K562 (cell line): Measurements from ENCODE around the gene TLR6. TPM values are rescaled to one million over a fixed set of nuclear protein-coding genes. Genes with fewer than 3 reads are reported as not detected.

ENCODE experiments used
- ATAC-seq: fragments of 200-7000 bp; cut with Tn5 transposase; 3 replicates; pipeline ENCODE4 v1.9.1; 2020; ENCODE audit warnings: moderate library complexity
- BruUV-seq: library from RNA; stranded (reverse); fragments of 400-500 nt; replicated peaks from 2 replicates; lab custom pipeline; 2021; lab: Mats Ljungman, UMichigan
- CTCF ChIA-PET: fragments of 300-600 bp; formaldehyde crosslinking; extraction: SDS; loops from one replicate; lab custom pipeline; 2021; ENCODE audit warnings: low intra/inter-chr PET ratio; lab: Yijun Ruan, JAX
- POLR2A ChIA-PET: fragments of 300-600, 350-650 bp; sonication (Branson Sonifier 250); formaldehyde crosslinking; extraction: SDS; loops from one replicate; lab custom pipeline; 2021; ENCODE audit warnings: antibody characterized with exemption, inconsistent platforms; lab: Yijun Ruan, JAX
- DNase-seq, 4 experiments: peaks; one replicate each; pipeline versions ENCODE4 v3.0.0 to v3.0.0-alpha.2; 2011 to 2018; ENCODE audit warnings: low spot score in 3 of 4, mixed read lengths in 3 of 4; ENCODE audit errors: extremely low read depth in 1 of 4
- FAIRE-seq: peaks from 2 replicates; lab custom pipeline; 2011; peaks lifted over from hg19 to GRCh38; lab: Jason Lieb, UNC
- H2AFZ ChIP-seq: 2 replicates; pipeline ENCODE4 v1.6.0; 2011; ENCODE audit warnings: low read depth, low read length, control low read depth, inconsistent platforms
- H3K27ac ChIP-seq: fragments of 200-600 bp; 3 replicates; pipeline ENCODE4 v1.8.0; 2011; ENCODE audit warnings: low read depth, mild to moderate bottlenecking, control low read depth, inconsistent platforms, low read length, moderate library complexity, mixed read lengths; ENCODE audit errors: extremely low read depth
- H3K27me3 ChIP-seq, 2 experiments: fragments of 300-600 bp in 1 of 2; 2 replicates in 1 of 2; 3 replicates in 1 of 2; pipeline versions ENCODE4 v1.6.0 to v1.8.0; 2011; ENCODE audit warnings: inconsistent platforms in 2 of 2, low read length in 2 of 2, mild to moderate bottlenecking in 1 of 2, mixed read lengths in 1 of 2, moderate library complexity in 1 of 2; ENCODE audit not compliant: control insufficient read depth in 2 of 2, insufficient read depth in 2 of 2
- H3K36me3 ChIP-seq: fragments of 300-600 bp; 3 replicates; pipeline ENCODE4 v1.8.0; 2011; ENCODE audit warnings: mild to moderate bottlenecking, low read length, inconsistent platforms; ENCODE audit not compliant: control insufficient read depth, insufficient read depth
- H3K4me1 ChIP-seq, 2 experiments: fragments of 200-600 bp in 1 of 2; replicated peaks in 1 of 2; 2 replicates in 1 of 2; 3 replicates in 1 of 2; pipeline versions ENCODE4 v1.5.1 to v1.8.0; 2011; ENCODE audit warnings: inconsistent platforms in 2 of 2, low read length in 2 of 2, mild to moderate bottlenecking in 1 of 2, mixed read lengths in 1 of 2, moderate library complexity in 1 of 2; ENCODE audit not compliant: control insufficient read depth in 2 of 2, insufficient read depth in 2 of 2
- H3K4me2 ChIP-seq: 2 replicates; pipeline ENCODE4 v1.6.1; 2011; ENCODE audit warnings: low read length, control low read depth, inconsistent platforms, mixed read lengths; ENCODE audit not compliant: insufficient read depth
- H3K4me3 ChIP-seq: fragments of 200-600 bp; sonication (generic), shearing (Covaris generic); 2 replicates; pipeline ENCODE4 v1.5.1; 2016; ENCODE audit warnings: control low read depth, inconsistent platforms
- H3K79me2 ChIP-seq: fragments of 200-600 bp; 3 replicates; pipeline ENCODE4 v1.8.0; 2011; ENCODE audit warnings: low read length, inconsistent platforms; ENCODE audit not compliant: control insufficient read depth, insufficient read depth
- H3K9ac ChIP-seq, 2 experiments: 2 replicates each; pipeline versions ENCODE4 v1.6.0 to v1.6.1; 2011; ENCODE audit warnings: low read depth in 2 of 2, low read length in 2 of 2, control low read depth in 1 of 2, inconsistent platforms in 1 of 2, mild to moderate bottlenecking in 1 of 2, mixed read lengths in 1 of 2; ENCODE audit not compliant: insufficient read depth in 1 of 2
- H3K9me1 ChIP-seq: one replicate; pipeline ENCODE4 v1.6.0; 2011; ENCODE audit warnings: inconsistent platforms, mild to moderate bottlenecking, low read length, moderate library complexity; ENCODE audit not compliant: control insufficient read depth, insufficient read depth
- H3K9me3 ChIP-seq: replicated peaks from 2 replicates; pipeline ENCODE4 v1.5.1; 2011; ENCODE audit warnings: low read depth, low read length, inconsistent platforms; ENCODE audit not compliant: control insufficient read depth, insufficient read depth
- H4K20me1 ChIP-seq: replicated peaks from 2 replicates; pipeline ENCODE4 v1.6.1; 2011; ENCODE audit warnings: low read length, inconsistent platforms, mixed read lengths; ENCODE audit not compliant: control insufficient read depth, insufficient read depth
- CTBP1 ChIP-seq: fragments of 450-650 bp; IDR thresholded peaks from 2 replicates; pipeline ENCODE4 v1.6.1; 2016; ENCODE audit warnings: borderline replicate concordance
- FOXK2 ChIP-seq, 2 experiments: fragments of 450-650 bp; IDR thresholded peaks in 1 of 2; conservative IDR thresholded peaks in 1 of 2; 2 replicates each; pipeline ENCODE4 v1.6.1; 2016; ENCODE audit warnings: low read depth in 2 of 2, mild to moderate bottlenecking in 1 of 2
- IFI16 ChIP-seq: fragments of 250-450 bp; sonication (Bioruptor Pico); IDR thresholded peaks from 2 replicates; pipeline ENCODE4 v2.1.2; 2022; ENCODE audit warnings: mild to moderate bottlenecking, inconsistent platforms
- KLF1 ChIP-seq: fragments of 450-650 bp; IDR thresholded peaks from 2 replicates; pipeline ENCODE4 v1.6.1; 2016; ENCODE audit warnings: missing genetic modification characterization, missing compliant biosample characterization
- NFIX ChIP-seq: fragments of 250-450 bp; sonication (Bioruptor Pico); IDR thresholded peaks from 2 replicates; pipeline ENCODE4 v1.4.0; 2020; ENCODE audit warnings: low read depth, mild to moderate bottlenecking, moderate library complexity
- RAD51 ChIP-seq: fragments of 450-650 bp; IDR thresholded peaks from 2 replicates; pipeline ENCODE4 v1.7.1; 2016; ENCODE audit warnings: low read depth, mild to moderate bottlenecking, borderline replicate concordance
- RBM25 ChIP-seq: fragments of 200-400 bp; formaldehyde crosslinking; IDR thresholded peaks from 2 replicates; pipeline ENCODE4 v1.6.1; 2018; ENCODE audit warnings: low read length, low read depth, moderate library complexity; ENCODE audit not compliant: severe bottlenecking
- RNF2 ChIP-seq: sonication (generic); IDR thresholded peaks from 2 replicates; pipeline ENCODE4 v1.6.1; 2016
- WGBS: fragments of 100-300 bp; shearing (Covaris generic); methylation state at CpG from one replicate; pipeline ENCODE4 v1.1.6; 2016; ENCODE audit warnings: low coverage, mixed read lengths; ENCODE audit not compliant: insufficient coverage; ENCODE audit errors: missing lambda C conversion rate; 5-methylcytosine and 5-hydroxymethylcytosine counted together
- in situ Hi-C: fragments of 300-500 bp; cut with MboI; formaldehyde crosslinking; loops from 4 replicates; pipeline ENCODE4 v1.15.0; 2018; ENCODE audit warnings: inconsistent platforms, mixed read lengths
- intact Hi-C: fragments of 100-400 bp; cut with micrococcal nuclease; formaldehyde crosslinking; loops from 2 replicates; pipeline ENCODE4 v1.14.2; 2022
- polyA plus RNA-seq, 8 experiments: library from polyadenylated mRNA; depleted of rRNA in 4 of 8; stranded (reverse) in 5 of 8; unstranded in 3 of 8; fragments of >200 nt; fragmentation: Nextera tagmentation in 2 of 8; fragmentation: Illumina TruSeq in 1 of 8; extraction: Ambion mirVana in 2 of 8; extraction: Trizol in 1 of 8; gene quantifications; 2 replicates each; pipeline versions ENCODE4 v1.2.1 to v1.2.3, GENCODE V29; 2011 to 2014; ENCODE audit warnings: inconsistent platforms in 1 of 8, missing spikeins in 1 of 8
- total RNA-seq, 7 experiments: library from RNA; depleted of rRNA in 6 of 7; stranded (reverse); fragments of >200 nt in 6 of 7; fragmentation: Illumina TruSeq in 2 of 7; extraction: Trizol in 2 of 7; gene quantifications; 2 replicates each; pipeline versions ENCODE4 v1.2.1 to v1.2.3, GENCODE V29; 2011 to 2021; ENCODE audit warnings: low replicate concordance in 1 of 7
- TF ChIP-seq, protein P1 (sequence below), 2 experiments: fragments of 450-650 bp; conservative IDR thresholded peaks; 2 replicates each; pipeline ENCODE4 v1.6.1; 2017; ENCODE audit warnings: mild to moderate bottlenecking in 2 of 2, moderate library complexity in 2 of 2
- TF ChIP-seq, protein P2 (sequence below): fragments of 250-450 bp; sonication (Bioruptor Pico); IDR thresholded peaks from 2 replicates; pipeline ENCODE4 v1.4.0; 2020; ENCODE audit warnings: mild to moderate bottlenecking
- TF ChIP-seq, protein P3 (sequence below): sonication (generic); formaldehyde crosslinking; IDR thresholded peaks from 2 replicates; pipeline ENCODE4 v1.8.1; 2023; ENCODE audit warnings: missing genetic modification reagents, mild to moderate bottlenecking, borderline replicate concordance

TLR6 gene
- total and polyA plus RNA-seq, 9 of the 15 experiments (the other 6 are each of a cell fraction or from before 2014, with no cell fraction given): 0.08 to 1.9 (median 0.91) TPM

DNA sequence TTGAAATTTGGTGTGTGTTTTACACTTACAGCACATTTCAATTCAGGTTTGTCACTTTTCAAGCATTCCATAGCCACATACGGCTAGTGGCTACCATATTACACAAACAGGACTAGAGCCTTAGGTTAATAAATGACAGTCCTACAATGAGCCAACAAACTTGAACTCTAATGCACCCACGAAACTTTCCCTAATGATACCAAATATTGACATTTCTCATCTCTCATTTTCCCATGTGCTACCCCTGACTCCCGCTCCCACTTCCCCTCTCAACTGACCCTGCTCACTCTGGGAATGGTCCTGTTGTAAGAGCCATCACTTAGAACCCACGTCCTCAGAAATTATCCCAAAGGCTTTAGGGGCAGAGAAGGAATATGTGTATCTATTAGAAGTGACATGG lies 68.9 kb downstream of the TLR6 start:
- ChIA-PET CTCF (no interaction called here), POLR2A (no interaction called here)
- no peak overlapping the region for H3K4me3 ChIP-seq
- in situ Hi-C loops: no loop called here
- no peak overlapping the region for H3K27ac ChIP-seq
- TF ChIP-seq CTBP1 (no peak), FOXK2 (conservative IDR thresholded peaks at IDR 0.05 in 1 of 2, IDR thresholded peaks at IDR 0.05 in 1 of 2; ENCODE audit: low read depth in 2 of 2) (no peak), RBM25 (no peak), RNF2 (no peak), NFIX (CRISPR knock-in tag) (no peak), IFI16 (CRISPR knock-in tag) (no peak), RAD51 (no peak), KLF1 (tag) (no peak)
- TF ChIP-seq, protein P1, sequence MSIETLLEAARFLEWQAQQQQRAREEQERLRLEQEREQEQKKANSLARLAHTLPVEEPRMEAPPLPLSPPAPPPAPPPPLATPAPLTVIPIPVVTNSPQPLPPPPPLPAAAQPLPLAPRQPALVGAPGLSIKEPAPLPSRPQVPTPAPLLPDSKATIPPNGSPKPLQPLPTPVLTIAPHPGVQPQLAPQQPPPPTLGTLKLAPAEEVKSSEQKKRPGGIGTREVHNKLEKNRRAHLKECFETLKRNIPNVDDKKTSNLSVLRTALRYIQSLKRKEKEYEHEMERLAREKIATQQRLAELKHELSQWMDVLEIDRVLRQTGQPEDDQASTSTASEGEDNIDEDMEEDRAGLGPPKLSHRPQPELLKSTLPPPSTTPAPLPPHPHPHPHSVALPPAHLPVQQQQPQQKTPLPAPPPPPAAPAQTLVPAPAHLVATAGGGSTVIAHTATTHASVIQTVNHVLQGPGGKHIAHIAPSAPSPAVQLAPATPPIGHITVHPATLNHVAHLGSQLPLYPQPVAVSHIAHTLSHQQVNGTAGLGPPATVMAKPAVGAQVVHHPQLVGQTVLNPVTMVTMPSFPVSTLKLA (conservative IDR thresholded peaks at IDR 0.05): no peak
- TF ChIP-seq, protein P2, sequence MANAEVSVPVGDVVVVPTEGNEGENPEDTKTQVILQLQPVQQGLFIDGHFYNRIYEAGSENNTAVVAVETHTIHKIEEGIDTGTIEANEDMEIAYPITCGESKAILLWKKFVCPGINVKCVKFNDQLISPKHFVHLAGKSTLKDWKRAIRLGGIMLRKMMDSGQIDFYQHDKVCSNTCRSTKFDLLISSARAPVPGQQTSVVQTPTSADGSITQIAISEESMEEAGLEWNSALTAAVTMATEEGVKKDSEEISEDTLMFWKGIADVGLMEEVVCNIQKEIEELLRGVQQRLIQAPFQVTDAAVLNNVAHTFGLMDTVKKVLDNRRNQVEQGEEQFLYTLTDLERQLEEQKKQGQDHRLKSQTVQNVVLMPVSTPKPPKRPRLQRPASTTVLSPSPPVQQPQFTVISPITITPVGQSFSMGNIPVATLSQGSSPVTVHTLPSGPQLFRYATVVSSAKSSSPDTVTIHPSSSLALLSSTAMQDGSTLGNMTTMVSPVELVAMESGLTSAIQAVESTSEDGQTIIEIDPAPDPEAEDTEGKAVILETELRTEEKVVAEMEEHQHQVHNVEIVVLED (CRISPR knock-in tag): no peak
- TF ChIP-seq, protein P3, sequence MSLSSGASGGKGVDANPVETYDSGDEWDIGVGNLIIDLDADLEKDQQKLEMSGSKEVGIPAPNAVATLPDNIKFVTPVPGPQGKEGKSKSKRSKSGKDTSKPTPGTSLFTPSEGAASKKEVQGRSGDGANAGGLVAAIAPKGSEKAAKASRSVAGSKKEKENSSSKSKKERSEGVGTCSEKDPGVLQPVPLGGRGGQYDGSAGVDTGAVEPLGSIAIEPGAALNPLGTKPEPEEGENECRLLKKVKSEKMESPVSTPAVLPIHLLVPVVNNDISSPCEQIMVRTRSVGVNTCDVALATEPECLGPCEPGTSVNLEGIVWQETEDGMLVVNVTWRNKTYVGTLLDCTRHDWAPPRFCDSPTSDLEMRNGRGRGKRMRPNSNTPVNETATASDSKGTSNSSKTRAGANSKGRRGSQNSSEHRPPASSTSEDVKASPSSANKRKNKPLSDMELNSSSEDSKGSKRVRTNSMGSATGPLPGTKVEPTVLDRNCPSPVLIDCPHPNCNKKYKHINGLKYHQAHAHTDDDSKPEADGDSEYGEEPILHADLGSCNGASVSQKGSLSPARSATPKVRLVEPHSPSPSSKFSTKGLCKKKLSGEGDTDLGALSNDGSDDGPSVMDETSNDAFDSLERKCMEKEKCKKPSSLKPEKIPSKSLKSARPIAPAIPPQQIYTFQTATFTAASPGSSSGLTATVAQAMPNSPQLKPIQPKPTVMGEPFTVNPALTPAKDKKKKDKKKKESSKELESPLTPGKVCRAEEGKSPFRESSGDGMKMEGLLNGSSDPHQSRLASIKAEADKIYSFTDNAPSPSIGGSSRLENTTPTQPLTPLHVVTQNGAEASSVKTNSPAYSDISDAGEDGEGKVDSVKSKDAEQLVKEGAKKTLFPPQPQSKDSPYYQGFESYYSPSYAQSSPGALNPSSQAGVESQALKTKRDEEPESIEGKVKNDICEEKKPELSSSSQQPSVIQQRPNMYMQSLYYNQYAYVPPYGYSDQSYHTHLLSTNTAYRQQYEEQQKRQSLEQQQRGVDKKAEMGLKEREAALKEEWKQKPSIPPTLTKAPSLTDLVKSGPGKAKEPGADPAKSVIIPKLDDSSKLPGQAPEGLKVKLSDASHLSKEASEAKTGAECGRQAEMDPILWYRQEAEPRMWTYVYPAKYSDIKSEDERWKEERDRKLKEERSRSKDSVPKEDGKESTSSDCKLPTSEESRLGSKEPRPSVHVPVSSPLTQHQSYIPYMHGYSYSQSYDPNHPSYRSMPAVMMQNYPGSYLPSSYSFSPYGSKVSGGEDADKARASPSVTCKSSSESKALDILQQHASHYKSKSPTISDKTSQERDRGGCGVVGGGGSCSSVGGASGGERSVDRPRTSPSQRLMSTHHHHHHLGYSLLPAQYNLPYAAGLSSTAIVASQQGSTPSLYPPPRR: no peak
- no peaks in the 10 kb centered on the region for H3K9me3 ChIP-seq
- FAIRE-seq (no peak), DNase-seq (no peak), ATAC-seq (no peak)
- no peaks in the 10 kb centered on the region for H4K20me1 ChIP-seq
- no peak overlapping the region for H3K4me2 ChIP-seq
- no peaks in the 10 kb centered on the region for H3K9me1 ChIP-seq
- H3K4me1 ChIP-seq: no peaks in the 10 kb centered on the region
- H3K27me3 ChIP-seq: peaks cover 3 to 5% of the 10 kb centered on the region in 2 experiments; a peak in 4 of 5 replicates
- no peaks in the 10 kb centered on the region for H3K36me3 ChIP-seq
- intact Hi-C loops: no loop called here
- H3K9ac ChIP-seq: no peak overlapping the region
- no peaks in the 10 kb centered on the region for H3K79me2 ChIP-seq
- WGBS: 9% methylated on average over 4 of the region's 4 CpGs
- no peak overlapping the region for H2AFZ ChIP-seq
- BruUV-seq: no TSS peak
